ENCODE data around the gene TMPRSS6.

The TMPRSS6 gene

DNA sequence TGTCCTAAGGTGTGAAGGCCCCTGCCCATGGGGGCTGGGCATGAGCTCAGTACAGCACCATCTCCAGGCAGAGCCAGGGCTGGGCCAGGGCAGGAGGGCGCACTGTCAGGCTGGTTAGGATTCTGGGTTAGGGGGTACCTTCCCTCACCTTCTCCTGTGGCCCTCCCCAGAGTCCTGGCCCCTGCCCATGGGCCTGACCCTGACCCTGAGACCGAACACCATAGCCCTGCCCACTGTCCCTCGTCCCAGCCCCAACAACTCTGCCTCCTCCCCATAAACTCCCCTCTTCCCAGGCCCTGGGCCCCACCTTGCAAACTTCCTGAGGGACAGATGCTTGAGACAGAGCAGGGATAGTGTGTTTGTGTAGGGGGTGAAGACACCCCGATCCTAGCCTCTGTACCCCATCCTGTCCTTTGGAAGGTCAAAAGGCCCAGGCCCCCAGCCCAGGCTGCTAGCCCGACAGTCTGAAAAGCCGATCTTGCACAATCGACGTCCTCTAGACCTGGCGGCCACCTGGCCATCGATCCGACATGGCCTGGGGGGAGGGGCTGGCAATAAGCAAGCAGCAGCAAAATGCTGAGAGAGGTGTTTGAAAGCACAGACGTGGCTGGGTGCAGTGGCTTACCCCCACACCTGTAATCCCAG lies 2.7 kb upstream of the TMPRSS6 start:
- DNase-seq: no peak

DNA sequence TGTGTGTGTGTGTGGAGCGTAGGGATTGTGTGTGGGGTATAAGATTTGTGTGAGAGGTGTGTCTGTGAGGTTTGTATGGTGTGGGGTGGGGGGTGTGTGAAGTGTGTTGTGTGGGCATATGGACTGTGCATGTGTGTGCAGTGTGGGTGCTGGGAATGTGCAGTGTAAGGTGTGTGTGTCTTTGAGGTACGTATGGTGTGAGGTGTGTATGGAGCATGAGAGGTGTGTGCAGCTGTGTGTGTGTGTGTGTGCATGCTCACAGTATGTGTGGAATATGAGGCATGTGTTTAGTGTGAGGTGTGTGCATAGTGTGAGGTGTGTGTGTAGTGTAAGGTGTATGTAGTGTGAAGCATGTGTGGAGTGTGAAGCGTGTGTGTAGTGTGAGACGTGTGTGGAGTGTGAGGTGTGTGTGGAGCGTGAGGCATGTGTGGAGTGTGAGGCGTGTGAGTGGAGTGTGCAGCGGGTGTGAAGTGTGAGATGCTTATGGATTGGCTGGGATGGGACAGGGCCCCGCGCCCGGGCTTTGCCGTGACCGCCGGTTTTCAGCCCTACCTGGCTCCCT lies 1.7 kb upstream of the TMPRSS6 start:
- no peak for DNase-seq

DNA sequence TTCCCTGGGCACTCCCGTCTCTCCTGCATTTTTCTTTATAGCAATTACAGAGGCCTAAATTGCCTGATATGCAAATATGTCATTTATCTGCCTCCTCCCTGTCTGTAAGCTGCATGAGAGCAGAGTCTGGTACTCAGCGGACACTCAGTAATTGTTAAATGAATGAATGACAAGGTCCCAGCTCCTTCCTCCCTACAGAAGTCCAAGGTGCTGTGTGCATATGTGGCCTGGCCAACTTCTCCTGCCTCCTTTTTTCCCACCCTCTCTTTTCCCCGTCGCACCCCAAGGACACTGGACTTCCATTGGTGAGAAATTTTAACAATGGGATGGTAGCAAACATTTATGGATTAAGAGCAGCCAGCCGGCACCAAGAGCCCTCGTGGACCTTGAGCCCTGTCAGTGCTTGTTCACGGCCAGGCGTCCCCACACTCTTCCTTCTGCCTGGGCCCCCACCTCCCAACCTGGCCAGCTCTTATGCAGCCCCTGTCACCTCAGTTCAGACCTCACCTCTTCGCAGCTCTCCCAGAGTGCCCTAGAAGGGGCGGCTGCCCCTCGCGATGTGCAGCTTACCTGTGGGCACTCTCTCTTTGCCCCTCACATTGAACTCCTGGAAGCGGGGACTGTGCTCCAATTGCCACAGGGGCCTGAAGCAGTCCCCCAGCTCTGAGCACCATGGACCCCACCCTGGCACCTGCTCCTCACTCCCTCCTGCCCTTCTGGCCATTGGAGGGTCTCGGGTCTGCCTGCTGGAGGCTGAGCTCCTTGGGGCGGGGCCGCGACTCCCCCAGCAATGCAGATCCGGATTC lies 1.5 kb downstream of the TMPRSS6 start:
- no peak for DNase-seq

DNA sequence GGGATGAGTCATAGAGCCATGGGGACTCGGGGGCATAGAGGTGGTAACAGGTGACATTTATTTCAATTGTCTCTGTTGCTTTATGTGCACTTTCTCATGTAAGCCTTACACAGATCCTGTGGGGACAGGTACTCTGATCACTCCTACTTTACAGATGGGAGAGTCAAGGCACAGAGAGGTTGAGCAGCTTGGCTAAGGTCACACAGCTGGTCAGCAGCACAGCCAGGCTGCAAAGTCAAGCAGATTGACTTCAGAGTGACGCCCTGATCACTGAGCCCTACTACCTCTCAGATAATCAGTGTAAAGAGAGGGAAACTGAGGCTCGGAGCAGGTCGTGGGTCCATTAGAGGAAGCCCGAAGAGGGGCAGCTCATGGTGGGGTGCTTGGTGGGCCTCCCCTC lies 3.5 kb downstream of the TMPRSS6 start:
- DNase-seq: no peak

DNA sequence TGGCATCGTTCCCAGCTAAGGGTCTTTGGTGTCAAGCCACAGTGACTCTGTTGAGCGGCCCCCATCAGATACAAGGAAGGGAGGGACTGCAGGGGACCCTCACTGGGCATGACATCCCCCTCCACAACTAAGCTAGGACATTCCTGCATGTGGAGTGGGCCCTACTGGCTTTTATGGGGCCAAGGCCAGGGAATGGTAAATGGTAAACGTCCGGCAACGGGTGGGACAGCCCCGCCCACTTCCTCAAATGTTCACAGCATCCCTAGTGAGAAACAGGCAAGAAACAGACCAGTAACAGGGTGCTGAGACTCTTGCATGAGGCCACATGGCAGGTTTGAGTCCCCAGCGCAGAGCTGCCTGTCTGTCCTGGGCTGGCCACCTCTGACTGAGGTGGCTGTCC lies 4.4 kb downstream of the TMPRSS6 start:
- DNase-seq: no peak

DNA sequence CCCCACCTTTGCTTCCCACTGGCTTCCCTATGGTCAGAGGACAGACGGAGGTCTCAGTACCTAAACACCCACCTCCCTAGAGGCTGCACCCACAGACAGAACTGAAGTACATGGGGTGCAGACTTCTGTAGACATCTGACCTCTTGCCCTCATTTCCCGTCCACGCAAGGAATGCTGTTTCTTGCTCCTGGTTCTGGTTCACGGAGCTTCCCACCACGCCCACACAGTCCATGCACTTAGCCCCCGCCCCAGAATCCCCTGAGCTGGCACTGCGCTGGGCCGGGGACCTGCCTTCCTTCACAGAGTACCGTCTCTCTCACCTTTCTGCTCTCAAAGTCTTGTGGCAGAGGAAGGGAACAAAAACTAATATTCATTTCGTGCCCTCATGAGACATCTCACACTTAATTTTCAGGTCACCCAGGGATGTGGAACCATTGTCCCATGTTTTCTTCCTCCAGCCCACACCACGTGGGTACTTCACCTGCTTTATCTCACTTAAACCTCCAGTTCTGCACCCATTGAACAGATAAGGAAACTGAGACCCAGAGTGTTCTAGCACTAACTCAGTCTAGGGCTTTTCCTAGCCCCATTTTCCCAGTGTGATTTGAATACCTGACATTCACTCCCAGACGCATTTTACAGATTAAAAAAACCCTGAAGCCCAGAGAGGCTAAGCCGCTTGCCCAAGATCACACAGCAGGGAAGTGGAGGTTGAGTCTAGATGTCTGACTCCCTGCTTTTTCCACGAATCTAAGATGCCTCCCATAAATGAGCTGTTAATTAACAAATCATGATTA lies 5.7 kb downstream of the TMPRSS6 start:
- DNase-seq: no peak

DNA sequence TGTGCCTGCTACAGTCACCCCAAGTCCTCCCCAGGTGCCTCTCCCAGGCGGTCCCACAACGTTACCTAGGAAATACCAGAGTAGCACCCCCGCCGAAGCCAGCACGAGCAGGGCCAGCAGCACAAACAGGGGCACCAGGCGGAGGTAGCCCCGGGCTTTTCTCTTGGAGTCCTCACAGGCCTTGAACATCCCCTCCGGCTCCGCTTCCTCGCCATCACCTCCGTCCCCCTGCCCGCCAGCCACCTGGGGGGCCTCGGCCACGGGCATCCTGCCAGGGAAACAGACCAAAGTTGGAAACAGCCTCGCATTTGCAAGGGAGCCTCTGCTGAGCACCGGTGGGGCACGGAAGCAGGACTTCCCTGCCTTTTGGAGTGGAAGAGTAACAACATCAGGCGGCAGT lies 6.4 kb downstream of the TMPRSS6 start:
- no peak for DNase-seq

DNA sequence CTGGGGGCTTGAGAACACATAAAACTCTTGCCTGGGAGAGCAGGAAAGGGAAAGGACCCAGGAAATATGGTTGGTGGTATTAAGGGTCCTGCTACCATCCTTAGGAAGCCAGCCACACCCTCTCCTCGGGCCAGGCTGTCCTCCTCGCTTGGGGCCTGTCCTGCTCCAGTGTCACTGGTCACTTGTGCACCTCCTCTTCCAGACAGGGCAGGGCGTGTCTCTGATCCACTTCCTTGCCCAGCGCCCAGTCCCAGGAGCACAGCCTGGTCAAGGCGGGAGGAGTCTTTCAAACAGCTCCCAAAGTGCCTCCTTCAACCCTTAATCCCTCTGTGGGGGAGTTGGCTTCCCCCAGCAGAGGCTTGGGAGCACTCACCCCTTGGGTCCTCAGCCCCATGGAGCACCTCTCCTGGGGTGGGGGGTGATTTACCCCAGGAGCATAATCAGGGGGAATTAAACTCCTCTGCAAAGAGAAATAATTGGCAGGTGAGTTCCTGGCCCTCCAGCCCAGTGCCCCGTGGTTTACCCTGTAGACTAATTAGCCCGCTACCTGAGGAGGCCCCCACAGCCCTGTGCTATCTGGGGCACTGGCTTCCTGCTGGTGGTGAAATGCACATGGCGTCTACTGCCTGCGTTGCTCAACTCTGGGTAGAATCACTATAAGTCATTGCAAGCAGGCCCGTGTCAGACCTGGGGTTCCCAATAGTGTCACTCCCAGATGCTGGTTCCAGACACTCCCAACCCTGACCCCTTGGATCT lies 8.0 kb downstream of the TMPRSS6 start:
- no peak for DNase-seq

DNA sequence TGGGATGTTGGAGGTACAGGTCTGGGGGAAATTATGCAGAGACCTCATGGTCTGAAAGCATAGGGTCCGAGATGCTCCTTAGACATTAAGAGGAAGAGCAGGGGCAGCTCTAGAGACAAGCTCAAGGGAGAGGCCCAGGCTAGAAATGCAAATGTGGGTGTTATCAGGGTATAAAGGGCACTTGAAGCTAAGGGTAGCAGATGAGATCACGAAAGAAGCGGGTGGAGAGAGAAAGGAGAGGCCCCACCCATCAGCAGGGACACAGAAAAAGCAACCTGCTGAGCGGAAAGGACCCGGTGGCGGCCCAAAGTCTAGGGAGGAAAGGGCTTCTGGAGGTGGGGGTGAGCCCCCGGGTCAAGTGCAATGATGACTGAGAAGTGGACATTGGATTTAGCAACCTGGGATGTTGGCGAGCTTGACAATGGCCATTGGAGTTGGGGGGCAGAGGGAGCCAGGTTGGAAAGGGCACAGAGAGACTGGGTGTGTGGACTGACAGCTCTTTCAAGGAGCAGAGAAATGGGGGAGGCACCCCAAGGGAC lies 8.9 kb downstream of the TMPRSS6 start:
- DNase-seq: no peak

DNA sequence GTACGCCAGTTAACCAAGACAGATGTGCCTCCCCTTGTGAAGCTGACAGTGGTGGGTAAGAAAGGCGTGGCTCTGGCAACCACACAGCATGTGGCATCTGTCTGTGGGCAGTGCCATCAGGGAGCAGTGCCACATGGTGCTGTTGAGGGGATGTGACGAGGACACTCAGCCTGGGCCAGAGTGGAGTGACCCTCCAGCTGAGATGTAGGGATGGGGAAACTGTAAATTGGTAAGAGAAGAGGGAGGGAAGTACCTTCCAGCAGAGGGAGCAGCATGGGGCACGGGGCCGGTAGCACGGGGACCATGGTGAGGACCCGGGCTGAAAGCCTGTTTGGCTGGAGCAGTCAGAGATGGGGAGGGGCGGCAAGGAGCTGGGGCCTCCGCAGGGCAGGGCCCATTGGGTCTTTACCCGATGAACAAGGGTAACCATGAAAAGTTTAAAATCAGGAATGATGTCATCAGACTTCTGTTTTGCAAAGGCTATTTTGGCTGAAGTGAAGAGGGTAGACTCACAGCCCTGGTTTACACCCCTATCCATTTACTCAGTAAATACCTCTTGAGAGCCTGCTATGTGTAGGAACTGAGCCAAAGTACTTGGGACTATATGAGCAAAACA lies 10.4 kb downstream of the TMPRSS6 start:
- peak; percentile 21 for DNase-seq

DNA sequence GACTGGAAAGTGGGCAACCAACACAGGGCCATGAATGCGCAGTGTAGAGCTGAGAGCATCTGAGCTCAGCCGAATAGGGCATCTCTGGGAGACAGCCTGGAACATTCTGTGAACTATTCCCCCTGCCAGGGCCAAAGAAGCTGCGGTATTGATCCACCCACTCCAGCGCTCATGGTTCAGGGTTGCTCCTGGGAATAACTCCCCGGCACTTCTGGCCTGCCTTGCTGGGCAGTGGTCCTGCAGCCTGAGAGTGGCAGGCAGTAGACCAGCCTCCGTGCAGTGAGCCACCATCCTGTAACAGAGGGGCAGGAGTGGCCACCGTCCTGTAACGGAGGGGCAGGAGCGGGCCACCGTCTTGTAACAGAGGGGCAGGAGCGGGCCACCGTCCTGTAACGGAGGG lies 12.2 kb downstream of the TMPRSS6 start:
- DNase-seq: no peak

DNA sequence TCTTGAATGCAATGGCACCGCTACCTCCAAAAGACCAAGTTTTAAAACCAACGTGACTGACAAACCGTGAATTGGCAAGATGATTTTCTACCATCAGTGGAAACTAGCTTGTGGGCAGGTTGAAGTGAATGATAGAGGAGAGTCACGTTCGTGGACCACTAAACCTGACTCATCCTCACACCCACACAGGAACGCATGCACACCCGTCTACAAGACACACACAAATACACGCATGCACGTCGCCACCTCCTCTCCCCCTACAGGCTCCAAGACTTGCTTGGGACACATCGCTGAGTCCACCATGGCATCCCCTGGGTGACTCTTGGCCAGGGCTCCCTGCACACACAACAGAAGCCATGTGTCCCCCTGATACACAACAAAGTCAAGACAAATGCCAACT lies 14.4 kb downstream of the TMPRSS6 start:
- DNase-seq: no peak

DNA sequence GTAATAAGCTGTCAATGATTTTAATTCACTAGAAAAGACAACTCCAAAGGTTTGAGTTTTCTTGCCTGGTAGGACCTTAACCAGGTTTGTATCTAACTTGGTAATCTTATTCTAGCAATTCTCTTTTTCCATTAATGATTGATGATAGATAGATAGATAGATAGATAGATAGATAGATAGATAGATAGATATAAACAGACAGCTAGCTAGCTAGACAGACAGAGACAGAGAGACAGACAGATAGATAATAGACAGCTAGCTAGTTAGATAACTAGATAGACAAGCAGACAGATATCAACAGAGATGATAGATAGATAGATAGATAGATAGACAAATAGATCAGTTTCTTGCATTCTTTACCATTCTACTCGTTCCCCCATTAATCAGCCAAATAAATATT lies 15.3 kb downstream of the TMPRSS6 start:
- no peak for DNase-seq

DNA sequence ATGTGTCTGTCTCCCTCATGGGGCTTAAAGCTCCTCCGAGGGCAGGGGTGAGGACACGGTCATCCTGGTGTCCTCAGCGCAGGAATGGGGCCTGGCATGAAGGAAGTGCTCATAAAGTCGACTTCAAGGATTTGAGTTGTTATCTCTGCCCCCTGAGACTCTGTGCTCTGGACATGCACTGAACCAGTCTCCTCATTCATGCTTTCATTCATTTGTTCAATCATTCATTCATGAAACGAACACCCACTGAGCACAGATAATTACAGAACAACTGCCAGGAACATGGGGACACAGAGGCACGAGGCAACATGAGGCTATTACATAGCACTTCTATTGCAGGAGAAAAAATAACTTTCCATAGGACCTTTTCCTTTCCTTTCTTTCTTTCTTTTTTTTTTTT lies 16.5 kb downstream of the TMPRSS6 start:
- DNase-seq: no peak

DNA sequence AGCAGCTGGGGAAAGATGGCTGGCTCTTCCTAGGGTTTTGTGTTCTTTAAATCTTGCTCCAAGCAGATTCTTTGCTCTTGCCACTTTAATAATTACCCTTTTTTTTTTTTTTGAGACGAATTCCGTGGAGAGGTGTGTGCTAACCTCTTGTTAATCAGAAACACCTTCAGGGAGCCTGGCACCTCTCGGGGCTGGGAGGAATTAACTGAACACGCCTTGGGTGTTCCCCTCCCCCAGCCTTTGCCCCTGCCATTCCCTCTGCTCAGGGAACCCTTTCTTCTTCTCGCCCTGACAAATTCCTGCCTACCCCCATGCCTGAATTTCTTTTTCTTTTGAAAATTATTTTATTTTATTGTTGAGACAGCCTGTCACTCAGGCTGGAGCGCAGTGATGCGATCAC lies 17.5 kb downstream of the TMPRSS6 start:
- DNase-seq: no peak

DNA sequence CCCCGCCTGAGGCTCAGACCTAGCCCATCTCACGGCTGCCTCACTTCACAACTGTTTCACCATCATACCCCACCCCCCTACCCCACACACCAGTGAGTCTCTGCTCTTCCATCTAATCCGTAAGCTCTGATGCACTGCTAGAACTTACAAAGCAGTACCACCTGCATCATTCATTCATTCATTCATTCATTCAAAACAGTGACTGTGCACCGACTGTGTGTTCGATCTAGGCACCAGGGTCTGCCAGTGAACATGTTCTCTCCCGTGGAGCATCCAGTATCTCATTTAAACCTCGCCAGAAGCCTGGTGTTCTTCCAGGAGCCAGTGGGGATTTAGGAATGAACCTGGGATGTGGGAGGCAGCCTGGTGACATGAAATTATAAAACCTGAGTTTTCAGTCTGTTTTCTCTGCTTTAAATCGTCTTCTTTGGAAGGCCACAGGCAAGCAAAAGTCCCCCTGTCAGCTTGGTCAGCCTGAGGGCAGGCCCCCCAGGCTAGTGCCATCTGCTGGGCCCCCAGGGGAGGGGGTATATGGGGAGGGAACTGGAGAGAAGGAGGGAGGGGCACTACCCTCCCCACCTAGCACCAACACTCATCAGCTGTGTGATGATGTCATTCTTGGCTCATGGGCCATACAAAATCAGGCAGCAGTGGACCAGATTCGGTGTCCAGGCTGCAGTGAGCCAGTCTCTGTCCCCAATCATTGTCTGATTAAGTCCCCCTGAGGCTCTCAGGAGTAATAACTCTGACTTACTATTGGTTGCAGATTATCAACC lies 18.4 kb downstream of the TMPRSS6 start:
- DNase-seq: no peak

DNA sequence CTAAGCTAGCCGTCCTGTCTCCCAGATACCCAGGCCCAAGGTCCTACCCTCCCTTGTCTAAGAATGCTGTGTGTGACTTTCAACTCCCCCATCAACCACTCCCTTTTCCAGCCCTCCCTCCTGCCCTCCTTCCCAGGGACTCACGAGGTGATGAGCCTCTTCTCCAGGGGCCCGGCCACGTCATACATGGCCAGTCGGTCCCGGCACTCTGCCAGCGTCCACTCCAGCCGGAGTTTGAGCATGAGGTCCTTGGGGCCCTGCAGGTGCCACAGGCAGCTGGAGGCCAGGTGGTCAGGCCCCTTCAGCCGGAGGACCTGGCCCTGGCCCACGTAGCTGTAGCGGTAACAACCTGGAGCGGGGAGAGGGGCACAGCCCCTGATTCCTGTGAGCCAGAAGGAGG lies 20.1 kb downstream of the TMPRSS6 start:
- no peak for DNase-seq

DNA sequence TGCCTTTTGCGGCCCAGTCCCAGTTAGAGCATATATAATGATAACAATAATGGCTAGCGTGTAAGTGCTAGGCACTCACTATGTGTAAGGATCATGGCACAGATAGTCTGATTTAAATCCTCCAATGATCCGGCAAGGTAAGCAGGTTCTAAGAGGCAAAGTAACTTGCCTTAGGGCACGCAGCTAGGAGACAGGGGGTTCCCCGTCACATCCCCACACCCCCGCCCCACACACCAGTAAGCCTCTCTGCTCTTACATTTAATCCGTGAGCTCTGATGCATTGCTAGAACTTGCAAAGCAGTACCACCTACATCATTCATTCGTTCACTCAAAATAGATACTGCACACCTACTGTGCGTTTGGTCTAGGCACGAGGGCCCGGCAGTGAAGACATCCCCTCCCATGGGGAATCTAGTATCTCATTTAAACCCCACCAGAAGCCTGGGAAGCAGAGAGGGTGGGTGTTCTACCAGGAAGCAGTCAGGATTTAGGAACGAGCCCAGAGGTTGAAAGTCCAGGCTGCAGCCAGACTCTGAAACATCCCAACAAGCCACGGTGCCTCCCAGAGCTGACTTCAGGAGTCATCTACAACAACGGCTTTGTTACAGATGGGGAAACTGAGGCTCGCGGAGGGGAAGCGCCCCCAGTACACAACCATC lies 20.6 kb downstream of the TMPRSS6 start:
- no peak for DNase-seq

DNA sequence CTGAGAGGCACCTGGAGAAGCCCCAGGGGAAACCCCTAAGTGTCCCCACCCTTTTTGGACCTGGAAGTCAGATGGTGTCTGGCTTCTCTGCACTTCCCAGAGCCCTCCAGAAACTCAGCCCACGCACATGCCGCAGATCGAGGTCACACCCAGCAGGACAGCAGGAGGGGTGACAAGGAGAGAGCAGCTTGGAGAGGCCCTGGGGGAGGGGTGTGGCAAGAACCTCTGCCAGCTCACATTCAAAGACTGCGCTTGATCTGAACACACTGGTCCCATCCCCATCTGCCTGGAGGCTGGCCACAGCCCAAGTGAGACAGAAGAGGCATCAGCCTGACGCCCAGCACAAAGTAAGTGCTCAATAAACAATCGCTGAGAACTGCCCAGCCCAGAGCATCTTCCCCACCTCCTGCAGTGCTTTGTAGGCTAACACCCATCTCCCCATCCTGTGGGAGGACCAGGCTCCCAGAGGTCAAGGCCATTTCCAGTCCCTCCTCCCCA lies 21.4 kb downstream of the TMPRSS6 start:
- no peak for DNase-seq

DNA sequence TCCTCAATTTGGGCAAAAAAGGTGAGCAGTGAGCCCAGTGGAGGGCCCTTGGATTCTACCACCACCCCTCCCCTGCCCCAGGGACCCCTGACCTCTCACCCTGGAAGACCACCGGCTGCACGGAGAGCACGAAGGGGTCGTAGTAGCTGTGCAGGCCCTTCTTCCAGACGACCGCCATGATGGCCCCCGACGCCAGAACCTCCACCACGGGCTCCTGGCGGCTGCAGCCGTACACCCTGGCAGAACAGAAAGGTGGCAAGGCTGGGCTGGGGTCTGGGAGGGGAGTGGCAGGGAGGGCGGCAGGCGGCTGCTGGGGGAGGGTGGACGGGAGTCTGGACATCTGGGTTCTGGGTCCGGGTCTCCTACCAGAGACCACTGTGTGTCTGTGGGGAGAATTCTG lies 23.3 kb downstream of the TMPRSS6 start:
- no peak for DNase-seq

DNA sequence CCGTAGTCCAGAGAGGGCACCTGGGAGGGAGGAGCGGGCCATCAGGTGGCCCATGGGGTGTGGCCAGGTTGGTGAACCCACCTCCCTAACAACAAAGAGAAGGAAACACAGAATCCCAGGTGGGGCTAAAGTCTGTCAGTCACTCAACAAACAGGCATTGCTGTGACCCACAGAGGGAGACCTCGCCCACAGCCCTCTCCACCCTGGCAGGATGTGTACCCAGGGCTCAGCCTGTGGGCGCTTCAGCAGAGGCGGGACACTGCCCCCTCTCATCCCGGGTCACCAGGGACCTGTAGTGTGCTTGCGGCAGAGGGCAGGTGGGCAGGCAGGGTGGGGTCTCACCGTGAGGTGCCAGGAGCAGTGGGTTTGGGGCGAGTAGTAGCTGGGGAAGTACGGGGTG lies 25.1 kb downstream of the TMPRSS6 start:
- DNase-seq: no peak
